ENCODE results near the gene CACNA1G.

GRCh38 chr17:50580646-50581045, 20.1 kb downstream of the CACNA1G start:
- no peak for TF ChIP-seq CTCF (IDR thresholded peaks at IDR 0.05; ENCODE audit: low read depth, low read length, poor library complexity, severe bottlenecking)
- TF ChIP-seq EZH2phosphoT487 (IDR thresholded peaks at IDR 0.05; ENCODE audit: borderline replicate concordance, low read length) = no peak
